ENCODE results near the gene SRXN1. TPM values are rescaled to one million over a fixed set of nuclear protein-coding genes. Genes with fewer than 3 reads are reported as not detected.

SRXN1 gene
- total and polyA plus RNA-seq, 9 of the 15 experiments (the other 6 are each of a cell fraction or from before 2014, with no cell fraction given): 6.8 to 36.4 (median 21.6) TPM

DNA sequence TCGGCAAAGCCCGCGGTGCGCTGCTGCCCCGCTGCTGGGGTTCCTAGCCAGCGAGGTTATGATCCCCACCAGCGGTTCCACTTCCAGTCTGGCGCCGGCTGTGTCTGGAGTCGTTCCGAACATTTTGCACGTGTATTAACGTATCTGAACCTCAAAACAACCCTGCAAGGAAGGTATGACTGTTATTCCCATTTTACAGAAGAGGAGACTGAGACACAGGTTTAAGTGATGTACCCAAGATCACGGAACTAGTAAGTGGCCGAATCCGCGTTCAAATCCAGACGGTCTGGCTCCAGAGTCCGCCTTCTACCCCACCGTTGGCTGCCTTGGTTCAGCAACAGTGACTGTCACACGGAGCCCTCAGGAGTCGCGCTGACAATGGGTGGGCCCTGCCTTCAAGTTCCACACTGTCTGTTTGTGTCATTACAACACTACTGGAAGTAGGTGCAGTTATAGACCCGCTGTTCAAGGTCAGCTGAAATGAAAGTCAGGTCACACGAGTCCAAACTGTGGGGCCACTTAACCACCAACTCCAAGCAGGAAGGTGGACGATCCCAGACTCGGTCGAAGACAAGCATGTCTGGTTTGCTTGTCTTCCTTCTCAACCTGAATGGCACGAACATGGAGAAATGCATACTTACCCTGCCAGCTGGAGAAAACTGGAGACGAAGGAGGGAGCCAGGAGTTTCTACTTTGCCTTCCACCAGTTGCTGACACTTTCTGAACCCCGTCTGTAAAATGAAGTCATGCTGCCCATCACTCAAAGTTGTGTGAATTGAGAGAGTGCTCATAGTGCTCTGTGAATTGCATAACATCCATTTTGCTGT lies 803 bp upstream of the SRXN1 start (continued):
- TF ChIP-seq ZNF143 (CRISPR knock-in tag; IDR thresholded peaks at IDR 0.05) (no peak), PTBP1 (IDR thresholded peaks at IDR 0.05; ENCODE audit: low read depth, low read length) (peak; percentile 91), TCFL5 (CRISPR knock-in tag; conservative IDR thresholded peaks at IDR 0.05) (no peak), NCOR1 (IDR thresholded peaks at IDR 0.05) (no peak), SIN3B (IDR thresholded peaks at IDR 0.05; ENCODE audit: low read depth) (no peak), CAMTA2 (CRISPR knock-in tag; conservative IDR thresholded peaks at IDR 0.05) (no peak), TOE1 (IDR thresholded peaks at IDR 0.05; ENCODE audit: borderline replicate concordance) (0 out of 2 replicates have a peak, but pooled peaks have one; percentile 13), TOE1 (CRISPR knock-in tag; IDR thresholded peaks at IDR 0.05; ENCODE audit: borderline replicate concordance, low read depth) (no peak; the same call in 1 of the 2 replicates), MTA3 (IDR thresholded peaks at IDR 0.05; ENCODE audit: borderline replicate concordance) (no peak; the same call in none of the 2 replicates), CBX5 (IDR thresholded peaks at IDR 0.05; ENCODE audit: borderline replicate concordance, low read depth) (no peak), ZFP30 (CRISPR knock-in tag; IDR thresholded peaks at IDR 0.05; ENCODE audit: borderline replicate concordance) (no peak), ZFX (CRISPR knock-in tag; IDR thresholded peaks at IDR 0.05) (no peak), SMAD3 (CRISPR knock-in tag; conservative IDR thresholded peaks at IDR 0.05) (no peak), ZSCAN29 (IDR thresholded peaks at IDR 0.05) (no peak), MTA2 (IDR thresholded peaks at IDR 0.05; ENCODE audit: low read depth) (no peak; the same call in 1 of the 2 replicates), ILK (tag; IDR thresholded peaks at IDR 0.05; ENCODE audit: borderline replicate concordance, low read depth) (no peak), RHOXF2B (CRISPR knock-in tag; conservative IDR thresholded peaks at IDR 0.05) (no peak), NFYB (IDR thresholded peaks at IDR 0.05; ENCODE audit: extremely low read depth, insufficient read length) (no peak)
- TF ChIP-seq, protein P1, sequence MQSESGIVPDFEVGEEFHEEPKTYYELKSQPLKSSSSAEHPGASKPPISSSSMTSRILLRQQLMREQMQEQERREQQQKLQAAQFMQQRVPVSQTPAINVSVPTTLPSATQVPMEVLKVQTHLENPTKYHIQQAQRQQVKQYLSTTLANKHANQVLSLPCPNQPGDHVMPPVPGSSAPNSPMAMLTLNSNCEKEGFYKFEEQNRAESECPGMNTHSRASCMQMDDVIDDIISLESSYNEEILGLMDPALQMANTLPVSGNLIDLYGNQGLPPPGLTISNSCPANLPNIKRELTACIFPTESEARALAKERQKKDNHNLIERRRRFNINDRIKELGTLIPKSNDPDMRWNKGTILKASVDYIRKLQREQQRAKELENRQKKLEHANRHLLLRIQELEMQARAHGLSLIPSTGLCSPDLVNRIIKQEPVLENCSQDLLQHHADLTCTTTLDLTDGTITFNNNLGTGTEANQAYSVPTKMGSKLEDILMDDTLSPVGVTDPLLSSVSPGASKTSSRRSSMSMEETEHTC (IDR thresholded peaks at IDR 0.05): no peak
- TF ChIP-seq, protein P2, sequence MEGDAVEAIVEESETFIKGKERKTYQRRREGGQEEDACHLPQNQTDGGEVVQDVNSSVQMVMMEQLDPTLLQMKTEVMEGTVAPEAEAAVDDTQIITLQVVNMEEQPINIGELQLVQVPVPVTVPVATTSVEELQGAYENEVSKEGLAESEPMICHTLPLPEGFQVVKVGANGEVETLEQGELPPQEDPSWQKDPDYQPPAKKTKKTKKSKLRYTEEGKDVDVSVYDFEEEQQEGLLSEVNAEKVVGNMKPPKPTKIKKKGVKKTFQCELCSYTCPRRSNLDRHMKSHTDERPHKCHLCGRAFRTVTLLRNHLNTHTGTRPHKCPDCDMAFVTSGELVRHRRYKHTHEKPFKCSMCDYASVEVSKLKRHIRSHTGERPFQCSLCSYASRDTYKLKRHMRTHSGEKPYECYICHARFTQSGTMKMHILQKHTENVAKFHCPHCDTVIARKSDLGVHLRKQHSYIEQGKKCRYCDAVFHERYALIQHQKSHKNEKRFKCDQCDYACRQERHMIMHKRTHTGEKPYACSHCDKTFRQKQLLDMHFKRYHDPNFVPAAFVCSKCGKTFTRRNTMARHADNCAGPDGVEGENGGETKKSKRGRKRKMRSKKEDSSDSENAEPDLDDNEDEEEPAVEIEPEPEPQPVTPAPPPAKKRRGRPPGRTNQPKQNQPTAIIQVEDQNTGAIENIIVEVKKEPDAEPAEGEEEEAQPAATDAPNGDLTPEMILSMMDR (IDR thresholded peaks at IDR 0.05 in 2 of 3, conservative IDR thresholded peaks at IDR 0.05 in 1 of 3; ENCODE audit: insufficient read depth in 2 of 3, low read depth in 1 of 3, low read length in 3 of 3): no peak
- TF ChIP-seq, protein P3, sequence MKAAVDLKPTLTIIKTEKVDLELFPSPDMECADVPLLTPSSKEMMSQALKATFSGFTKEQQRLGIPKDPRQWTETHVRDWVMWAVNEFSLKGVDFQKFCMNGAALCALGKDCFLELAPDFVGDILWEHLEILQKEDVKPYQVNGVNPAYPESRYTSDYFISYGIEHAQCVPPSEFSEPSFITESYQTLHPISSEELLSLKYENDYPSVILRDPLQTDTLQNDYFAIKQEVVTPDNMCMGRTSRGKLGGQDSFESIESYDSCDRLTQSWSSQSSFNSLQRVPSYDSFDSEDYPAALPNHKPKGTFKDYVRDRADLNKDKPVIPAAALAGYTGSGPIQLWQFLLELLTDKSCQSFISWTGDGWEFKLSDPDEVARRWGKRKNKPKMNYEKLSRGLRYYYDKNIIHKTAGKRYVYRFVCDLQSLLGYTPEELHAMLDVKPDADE (conservative IDR thresholded peaks at IDR 0.05; ENCODE audit: control insufficient read depth, low read depth, low read length): no peak
- TF ChIP-seq, protein P4, sequence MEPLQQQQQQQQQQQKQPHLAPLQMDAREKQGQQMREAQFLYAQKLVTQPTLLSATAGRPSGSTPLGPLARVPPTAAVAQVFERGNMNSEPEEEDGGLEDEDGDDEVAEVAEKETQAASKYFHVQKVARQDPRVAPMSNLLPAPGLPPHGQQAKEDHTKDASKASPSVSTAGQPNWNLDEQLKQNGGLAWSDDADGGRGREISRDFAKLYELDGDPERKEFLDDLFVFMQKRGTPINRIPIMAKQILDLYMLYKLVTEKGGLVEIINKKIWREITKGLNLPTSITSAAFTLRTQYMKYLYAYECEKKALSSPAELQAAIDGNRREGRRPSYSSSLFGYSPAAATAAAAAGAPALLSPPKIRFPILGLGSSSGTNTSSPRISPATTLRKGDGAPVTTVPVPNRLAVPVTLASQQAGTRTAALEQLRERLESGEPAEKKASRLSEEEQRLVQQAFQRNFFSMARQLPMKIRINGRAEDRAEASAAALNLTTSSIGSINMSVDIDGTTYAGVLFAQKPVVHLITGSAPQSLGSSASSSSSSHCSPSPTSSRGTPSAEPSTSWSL (CRISPR knock-in tag; IDR thresholded peaks at IDR 0.05; ENCODE audit: borderline replicate concordance): no peak

Data from K562 (cell line).